Suppressor macrophage treated with lipopolysaccharide for 4 hours (primary cell): ENCODE measurements around the gene DOCK2.
"Not testable (repeated sequence)": the region's sequence is repeated elsewhere in the genome, so short reads cannot be mapped to it uniquely, and the experiment has no call there.

Source experiments
- DNase-seq: peaks from one replicate; pipeline ENCODE4 v3.0.0-alpha.2; 2020

Gene DOCK2

GRCh38 chr5:169721771-169722170 is 84.7 kb downstream of the DOCK2 start:
- no peak for DNase-seq

DNA sequence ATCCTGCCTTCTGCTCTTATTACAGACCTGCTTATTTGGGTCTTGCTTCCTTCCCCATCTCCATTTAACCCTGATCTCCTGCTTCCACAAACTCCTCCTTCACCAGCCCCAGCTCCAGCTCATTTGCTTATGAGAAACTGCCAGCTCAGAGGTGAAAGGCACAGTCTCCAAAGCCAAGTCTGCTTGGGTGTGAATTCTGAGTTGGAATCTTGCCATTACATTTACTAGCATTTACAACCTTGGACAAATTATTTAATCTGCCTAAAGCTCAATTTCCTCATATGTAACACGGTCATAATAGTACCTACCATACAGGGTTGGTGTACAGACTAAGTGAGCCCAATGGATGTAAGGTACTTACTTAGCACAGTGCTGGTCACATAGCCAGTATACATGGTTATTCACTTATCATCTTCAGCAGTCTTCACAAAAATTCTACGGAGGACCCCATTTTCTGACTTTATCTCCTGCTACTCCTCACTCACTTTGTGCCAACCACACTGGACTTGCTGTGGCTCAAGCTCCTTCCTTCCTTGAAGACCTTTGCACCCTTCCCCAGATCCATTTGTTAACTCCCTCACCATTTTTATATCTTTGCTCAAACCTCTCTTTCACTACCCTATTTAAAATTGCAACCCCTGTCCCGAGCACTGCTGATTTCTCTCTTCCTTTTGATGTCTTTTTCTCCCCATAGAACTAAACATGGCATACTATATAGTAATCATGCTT is 86.2 kb downstream of the DOCK2 start:
- DNase-seq: no peak

- DNase-seq: no peak
These were observed 87.4 kb downstream of the DOCK2 start for GRCh38 chr5:169724303-169725087.

DNA sequence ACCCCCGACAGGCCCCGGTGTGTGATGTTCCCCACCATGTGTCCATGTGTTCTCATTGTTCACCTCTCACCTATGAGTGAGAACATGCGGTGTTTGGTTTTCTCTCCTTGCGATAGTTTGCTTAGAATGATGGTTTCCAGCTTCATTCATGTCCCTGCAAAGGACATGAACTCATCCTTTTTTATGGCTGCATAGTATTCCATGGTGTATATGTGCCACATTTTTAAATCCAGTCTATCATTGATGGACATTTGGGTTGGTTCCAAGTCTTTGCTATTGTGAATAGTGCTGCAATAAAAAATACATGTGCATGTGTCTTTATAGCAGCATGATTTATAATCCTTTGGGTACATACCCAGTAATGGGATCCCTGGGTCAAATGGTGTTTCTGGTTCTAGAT is 88.6 kb downstream of the DOCK2 start:
- not testable (repeated sequence) for DNase-seq

- DNase-seq: no peak
These were observed 91.3 kb downstream of the DOCK2 start for GRCh38 chr5:169728418-169728817.

DNA sequence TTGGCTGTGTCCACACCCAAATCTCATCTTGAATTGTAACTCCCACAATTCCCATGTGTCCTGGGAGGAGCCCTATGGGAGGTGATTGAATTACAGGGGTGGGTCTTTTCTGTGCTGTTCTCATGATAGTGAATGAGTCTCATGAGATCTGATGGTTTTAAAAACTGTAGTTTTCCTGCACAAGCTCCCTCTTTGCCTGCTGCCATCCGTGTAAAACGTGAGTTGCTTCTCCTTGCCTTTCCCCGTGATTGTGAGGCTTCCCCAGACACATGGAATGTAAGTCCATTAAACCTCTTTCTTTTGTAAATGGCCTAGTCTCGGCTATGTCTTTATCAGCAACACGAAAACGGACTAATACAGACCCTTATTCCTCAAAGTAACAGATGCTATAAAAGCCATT is 94.1 kb downstream of the DOCK2 start:
- no peak for DNase-seq

DNA sequence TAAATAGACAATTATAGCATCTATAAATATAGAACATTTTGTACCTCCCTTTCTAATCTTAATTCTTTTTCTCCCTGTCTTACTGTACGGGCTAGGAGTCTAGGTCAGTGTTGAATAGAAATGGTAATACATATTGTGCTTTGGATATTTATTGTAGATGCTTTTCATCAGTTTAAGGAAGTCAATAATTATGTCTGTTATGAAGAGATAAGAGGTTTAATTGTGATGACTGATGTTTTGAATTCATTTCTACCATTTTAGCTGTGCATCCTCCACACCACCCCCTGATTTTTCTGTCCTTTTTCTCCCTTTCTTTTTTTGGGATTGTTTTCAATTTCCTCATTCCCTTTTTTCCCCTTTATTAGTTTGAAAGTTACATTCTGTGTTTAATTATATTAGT is 95.8 kb downstream of the DOCK2 start:
- DNase-seq: no peak

- DNase-seq: no peak
These were observed 98.8 kb downstream of the DOCK2 start for GRCh38 chr5:169735913-169736312.

- DNase-seq: no peak
These were observed 99.6 kb downstream of the DOCK2 start for GRCh38 chr5:169736653-169737052.

- DNase-seq: no peak
These were observed 103.4 kb downstream of the DOCK2 start for GRCh38 chr5:169740435-169740834.

GRCh38 chr5:169742771-169743296 is 105.8 kb downstream of the DOCK2 start:
- DNase-seq: no peak

- no peak for DNase-seq
These were observed 107.3 kb downstream of the DOCK2 start for GRCh38 chr5:169744336-169744735.

DNA sequence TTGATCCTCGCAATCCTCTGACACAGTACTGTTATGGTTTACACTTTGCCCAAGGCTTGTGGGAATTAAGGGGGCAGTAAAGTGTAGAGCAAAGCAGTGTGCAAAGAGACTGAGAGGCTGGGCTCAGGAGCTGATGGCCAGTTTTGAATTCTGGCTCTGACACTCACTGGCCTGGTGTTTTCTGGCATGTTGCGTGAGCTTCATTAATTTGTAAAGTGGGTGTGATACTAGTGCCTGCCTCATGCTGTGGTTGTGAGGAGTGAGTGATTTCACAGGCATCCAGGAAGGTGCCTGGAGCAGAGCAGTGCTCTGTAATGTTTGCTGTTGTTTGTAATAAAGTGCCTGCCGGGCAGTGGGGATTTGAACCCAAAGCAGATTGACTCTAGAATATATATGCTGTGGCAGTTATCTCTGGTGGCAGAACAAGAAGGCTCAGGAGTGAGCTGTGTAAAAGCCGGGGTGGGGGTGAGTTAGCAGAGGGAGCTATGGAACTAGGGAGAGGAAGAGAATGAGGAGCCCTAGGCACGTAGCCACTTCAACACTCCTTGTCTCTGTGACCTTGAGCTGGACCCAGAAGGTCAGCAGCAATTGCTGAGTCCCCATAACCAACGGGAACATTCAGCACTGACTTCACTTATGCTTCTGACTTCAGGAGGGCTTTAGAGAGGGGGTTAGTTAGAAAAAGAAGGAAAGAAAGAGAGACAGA is 108.5 kb downstream of the DOCK2 start:
- no peak for DNase-seq

DNA sequence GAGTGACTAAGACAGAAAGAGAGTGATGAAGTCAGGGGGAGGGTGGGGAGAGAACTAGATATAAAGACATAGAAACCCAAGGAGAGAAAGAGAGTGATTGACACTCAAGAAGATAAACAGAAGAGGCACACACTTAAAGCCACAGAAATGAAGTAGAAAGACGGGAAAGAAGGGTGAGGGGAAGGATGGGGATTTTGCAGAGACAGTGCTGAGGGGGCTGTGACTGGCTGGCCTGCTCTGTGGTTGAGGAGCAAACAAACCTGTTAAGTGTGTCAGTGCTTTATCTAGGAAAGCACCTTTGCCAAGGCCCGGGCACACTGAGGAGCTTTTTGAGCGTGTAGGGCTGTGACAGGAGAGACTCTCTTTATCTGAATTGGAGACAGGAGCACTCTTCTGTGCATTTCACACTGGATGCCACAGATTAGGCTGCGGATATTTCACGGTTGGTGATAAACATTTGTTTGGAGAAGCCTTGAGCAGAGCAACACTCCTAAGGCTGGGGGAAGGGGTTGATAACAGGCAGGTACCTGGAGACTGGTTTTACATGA is 109.1 kb downstream of the DOCK2 start:
- no peak for DNase-seq

- no peak for DNase-seq
These were observed 111.1 kb downstream of the DOCK2 start for GRCh38 chr5:169748174-169748573.

DNA sequence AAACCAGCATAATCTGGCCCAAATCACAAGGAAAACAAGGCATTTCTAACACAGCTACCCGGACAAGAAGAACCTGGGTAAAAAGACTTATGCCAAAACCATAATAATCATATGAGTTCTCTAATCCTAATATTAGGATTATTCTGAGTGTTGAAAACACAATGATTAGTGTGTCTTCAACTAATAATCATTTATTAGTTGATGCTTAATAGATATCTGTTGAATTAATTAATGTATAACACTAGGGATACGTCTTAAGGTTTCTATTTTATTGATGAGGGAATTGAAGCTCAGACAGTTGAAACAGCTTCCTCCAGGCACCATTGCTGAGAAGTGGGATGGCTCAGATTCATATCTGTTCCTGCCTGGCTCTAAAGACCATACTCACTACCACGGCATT is 112.2 kb downstream of the DOCK2 start:
- no peak for DNase-seq

DNA sequence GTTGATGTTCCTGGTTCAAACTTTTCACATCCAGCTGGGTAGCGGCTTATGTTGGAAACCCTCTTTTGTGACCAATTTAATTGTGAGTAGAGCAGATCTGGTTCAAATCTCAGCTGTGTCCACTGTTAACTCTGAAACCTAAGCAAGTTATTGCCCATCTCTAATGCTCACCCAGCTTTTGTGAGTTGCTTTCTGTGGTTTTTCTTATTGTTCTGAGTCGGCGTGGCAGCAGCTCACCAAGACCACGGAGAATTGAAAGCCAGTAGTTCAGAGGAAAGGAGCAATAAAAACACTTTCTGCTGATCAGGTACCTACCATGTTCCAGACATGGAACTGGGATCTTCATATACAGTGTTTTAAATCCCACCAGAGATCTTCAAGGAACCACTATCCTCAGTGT is 114.4 kb downstream of the DOCK2 start:
- DNase-seq: no peak

GRCh38 chr5:169752566-169752965 is 115.5 kb downstream of the DOCK2 start:
- DNase-seq: not testable (repeated sequence)

GRCh38 chr5:169753795-169754194 is 116.7 kb downstream of the DOCK2 start:
- peak; percentile 61 for DNase-seq

GRCh38 chr5:169754737-169755136 is 117.7 kb downstream of the DOCK2 start:
- DNase-seq: no peak

- no peak for DNase-seq
These were observed 119.1 kb downstream of the DOCK2 start for GRCh38 chr5:169756071-169756765.

- no peak for DNase-seq
These were observed 119.9 kb downstream of the DOCK2 start for GRCh38 chr5:169757016-169757415.

DNA sequence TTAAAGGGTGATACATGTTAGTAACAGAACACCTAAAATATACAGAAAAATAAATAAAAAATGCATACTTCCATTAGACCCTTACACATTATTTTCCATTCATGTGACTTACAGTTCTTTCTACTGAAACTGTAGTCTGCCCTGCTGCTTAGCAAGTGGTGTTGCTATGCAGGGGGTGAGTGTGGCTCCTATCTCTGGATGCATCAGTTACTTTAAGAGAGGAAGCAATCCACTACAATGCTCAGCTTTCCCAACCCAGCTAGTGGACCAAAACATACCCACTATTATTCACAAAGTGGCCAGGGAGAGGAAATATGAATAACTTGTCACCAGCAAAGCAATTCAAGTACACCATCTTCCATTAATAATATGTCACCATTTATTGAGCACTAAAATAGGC is 121.8 kb downstream of the DOCK2 start:
- no peak for DNase-seq
